Liver (tissue), 3 donors: ENCODE measurements around the gene GRK6.

Experiments used
- FOXA1 ChIP-seq: IDR thresholded peaks from 2 replicates; pipeline ENCODE4 v1.6.1; 2016; ENCODE audit warnings: antibody characterized with exemption
- GABPA ChIP-seq, 2 donors: IDR thresholded peaks in 1 of 2; conservative IDR thresholded peaks in 1 of 2; 2 replicates each; pipeline ENCODE4 v1.6.1; 2016; ENCODE audit warnings: antibody characterized with exemption in 2 of 2, mild to moderate bottlenecking in 1 of 2, moderate library complexity in 1 of 2
- TAF1 ChIP-seq: conservative IDR thresholded peaks from 2 replicates; pipeline ENCODE4 v1.6.1; 2016; ENCODE audit warnings: antibody characterized with exemption, mild to moderate bottlenecking
- TF ChIP-seq, protein P1 (sequence below): fragments of 150-350 bp; IDR thresholded peaks from 2 replicates; pipeline ENCODE4 v1.5.1; 2017; ENCODE audit warnings: improper control_type of control experiment, low read depth, low read length; ENCODE audit not compliant: missing input control
- TF ChIP-seq, protein P2 (sequence below): IDR thresholded peaks from 2 replicates; pipeline ENCODE4 v1.6.1; 2016; ENCODE audit warnings: antibody characterized with exemption
- donor health status: healthy.
- donor health status: healthy.

DNA sequence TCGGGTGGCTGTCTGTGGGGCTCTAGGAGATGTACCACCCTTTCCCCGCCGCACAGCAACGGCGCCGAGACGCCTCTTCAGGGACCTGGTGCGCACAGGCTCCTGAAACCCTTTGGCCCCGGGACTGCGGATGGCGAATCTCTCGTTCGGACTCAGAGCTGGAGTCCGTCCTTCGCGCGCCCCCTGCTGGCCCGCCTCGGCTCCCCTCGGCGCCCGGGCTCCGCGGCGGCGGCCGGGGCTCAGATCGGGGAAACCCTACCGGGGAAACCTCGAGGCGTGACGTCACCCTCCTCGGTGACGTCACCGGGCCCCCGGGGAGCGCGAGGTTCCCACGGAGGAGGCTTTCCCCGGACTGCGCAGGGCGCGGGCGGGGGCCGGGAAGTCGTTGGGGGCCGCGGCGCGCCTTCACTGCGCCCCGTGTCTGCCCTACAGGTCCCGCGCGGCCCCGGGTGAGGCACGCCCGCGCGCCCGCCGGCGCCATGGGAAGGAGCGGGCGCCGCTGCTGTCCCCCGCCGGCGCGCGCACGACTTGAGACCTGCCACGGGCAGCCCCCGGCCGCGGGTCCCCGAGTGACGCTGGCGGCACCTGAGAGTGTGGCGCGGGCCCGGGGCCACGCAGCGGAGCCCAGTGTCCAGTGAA lies 28.0 kb downstream of the GRK6 start:
- TF ChIP-seq, protein P1, sequence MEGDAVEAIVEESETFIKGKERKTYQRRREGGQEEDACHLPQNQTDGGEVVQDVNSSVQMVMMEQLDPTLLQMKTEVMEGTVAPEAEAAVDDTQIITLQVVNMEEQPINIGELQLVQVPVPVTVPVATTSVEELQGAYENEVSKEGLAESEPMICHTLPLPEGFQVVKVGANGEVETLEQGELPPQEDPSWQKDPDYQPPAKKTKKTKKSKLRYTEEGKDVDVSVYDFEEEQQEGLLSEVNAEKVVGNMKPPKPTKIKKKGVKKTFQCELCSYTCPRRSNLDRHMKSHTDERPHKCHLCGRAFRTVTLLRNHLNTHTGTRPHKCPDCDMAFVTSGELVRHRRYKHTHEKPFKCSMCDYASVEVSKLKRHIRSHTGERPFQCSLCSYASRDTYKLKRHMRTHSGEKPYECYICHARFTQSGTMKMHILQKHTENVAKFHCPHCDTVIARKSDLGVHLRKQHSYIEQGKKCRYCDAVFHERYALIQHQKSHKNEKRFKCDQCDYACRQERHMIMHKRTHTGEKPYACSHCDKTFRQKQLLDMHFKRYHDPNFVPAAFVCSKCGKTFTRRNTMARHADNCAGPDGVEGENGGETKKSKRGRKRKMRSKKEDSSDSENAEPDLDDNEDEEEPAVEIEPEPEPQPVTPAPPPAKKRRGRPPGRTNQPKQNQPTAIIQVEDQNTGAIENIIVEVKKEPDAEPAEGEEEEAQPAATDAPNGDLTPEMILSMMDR, result peak; percentile 97
- TF ChIP-seq, protein P2, sequence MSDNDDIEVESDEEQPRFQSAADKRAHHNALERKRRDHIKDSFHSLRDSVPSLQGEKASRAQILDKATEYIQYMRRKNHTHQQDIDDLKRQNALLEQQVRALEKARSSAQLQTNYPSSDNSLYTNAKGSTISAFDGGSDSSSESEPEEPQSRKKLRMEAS, result no peak
- no peak for TF ChIP-seq GABPA (IDR thresholded peaks at IDR 0.05 in 1 of 2, conservative IDR thresholded peaks at IDR 0.05 in 1 of 2)
- TF ChIP-seq TAF1, result no peak
- TF ChIP-seq FOXA1, result no peak
